Neural progenitor cell (in vitro differentiated cells): ENCODE measurements around the gene EDC3. TPM values are rescaled to one million over a fixed set of nuclear protein-coding genes. Genes with fewer than 3 reads are reported as not detected.

Experiments
- DNase-seq: peaks from one replicate; pipeline ENCODE4 v3.0.0-alpha.2; 2016; ENCODE audit warnings: low spot score
- H2AFZ ChIP-seq: fragments of 200-600 bp; sonication (generic); replicated peaks from 2 replicates; pipeline ENCODE4 v1.6.1; 2016; ENCODE audit warnings: antibody characterized with exemption
- H3F3A ChIP-seq: fragments of 200-600 bp; sonication (generic); 2 replicates; pipeline ENCODE4 v1.6.1; 2016; ENCODE audit warnings: antibody characterized with exemption, low read depth
- H3K27ac ChIP-seq: fragments of 200-600 bp; sonication (generic); 2 replicates; pipeline ENCODE4 v1.5.1; 2016; ENCODE audit warnings: mild to moderate bottlenecking
- H3K27me3 ChIP-seq: fragments of 200-600 bp; sonication (generic); 2 replicates; pipeline ENCODE4 v1.6.1; 2016; ENCODE audit warnings: mild to moderate bottlenecking, moderate library complexity
- H3K36me3 ChIP-seq: fragments of 200-600 bp; sonication (generic); 2 replicates; pipeline ENCODE4 v1.5.1; 2016
- H3K4me1 ChIP-seq: fragments of 200-600 bp; sonication (generic); 2 replicates; pipeline ENCODE4 v1.6.1; 2016; ENCODE audit warnings: mixed run types
- H3K4me2 ChIP-seq: fragments of 200-600 bp; sonication (generic); 2 replicates; pipeline ENCODE4 v1.6.1; 2016
- H3K4me3 ChIP-seq: fragments of 200-600 bp; sonication (generic); 2 replicates; pipeline ENCODE4 v1.5.1; 2016
- H3K79me2 ChIP-seq: fragments of 200-600 bp; sonication (generic); 2 replicates; pipeline ENCODE4 v1.6.1; 2016; ENCODE audit warnings: low read depth
- H3K9ac ChIP-seq: fragments of 200-600 bp; sonication (generic); 2 replicates; pipeline ENCODE4 v1.6.1; 2016
- H3K9me3 ChIP-seq: fragments of 200-600 bp; sonication (generic); 2 replicates; pipeline ENCODE4 v1.5.1; 2016; ENCODE audit warnings: low read depth
- H4K20me1 ChIP-seq: fragments of 200-600 bp; sonication (generic); 2 replicates; pipeline ENCODE4 v1.6.1; 2016; ENCODE audit warnings: low read depth
- H3K27ac Mint-ChIP-seq: 3 replicates; pipeline ENCODE4 v1.8.0; 2021; ENCODE audit warnings: mixed read lengths
- H3K27me3 Mint-ChIP-seq: 2 replicates; pipeline ENCODE4 v1.8.0; 2022; ENCODE audit warnings: low read depth, mild to moderate bottlenecking, inconsistent platforms, moderate library complexity, mixed read lengths; ENCODE audit not compliant: insufficient read depth
- H3K36me3 Mint-ChIP-seq: 3 replicates; pipeline ENCODE4 v1.8.0; 2021; ENCODE audit warnings: mixed read lengths
- H3K4me1 Mint-ChIP-seq: 3 replicates; pipeline ENCODE4 v1.8.0; 2021; ENCODE audit warnings: mixed read lengths
- H3K4me3 Mint-ChIP-seq: 3 replicates; pipeline ENCODE4 v1.8.0; 2021; ENCODE audit warnings: mild to moderate bottlenecking, moderate library complexity, mixed read lengths
- H3K9me3 Mint-ChIP-seq: 3 replicates; pipeline ENCODE4 v1.8.0; 2020; ENCODE audit warnings: mixed read lengths
- EZH2 ChIP-seq: fragments of 200-600 bp; sonication (generic); IDR thresholded peaks from 2 replicates; pipeline ENCODE4 v1.6.1; 2017; ENCODE audit warnings: antibody characterized with exemption, mild to moderate bottlenecking, moderate library complexity
- EZH2phosphoT487 ChIP-seq: fragments of 200-600 bp; sonication (generic); IDR thresholded peaks from 2 replicates; pipeline ENCODE4 v1.6.1; 2017; ENCODE audit warnings: antibody characterized with exemption
- total RNA-seq: library from RNA; depleted of rRNA; stranded (reverse); fragments of >200 nt; gene quantifications from 2 replicates; pipeline ENCODE4 v1.2.3, GENCODE V29; 2015; ENCODE audit warnings: low replicate concordance
- TF ChIP-seq, protein P1 (sequence below): fragments of 200-600 bp; sonication (generic); IDR thresholded peaks from 2 replicates; pipeline ENCODE4 v1.5.1; 2017; ENCODE audit warnings: antibody characterized with exemption, mild to moderate bottlenecking

The EDC3 gene
- total RNA-seq, 1 donor from 2014 or later = 24.4 TPM

DNA sequence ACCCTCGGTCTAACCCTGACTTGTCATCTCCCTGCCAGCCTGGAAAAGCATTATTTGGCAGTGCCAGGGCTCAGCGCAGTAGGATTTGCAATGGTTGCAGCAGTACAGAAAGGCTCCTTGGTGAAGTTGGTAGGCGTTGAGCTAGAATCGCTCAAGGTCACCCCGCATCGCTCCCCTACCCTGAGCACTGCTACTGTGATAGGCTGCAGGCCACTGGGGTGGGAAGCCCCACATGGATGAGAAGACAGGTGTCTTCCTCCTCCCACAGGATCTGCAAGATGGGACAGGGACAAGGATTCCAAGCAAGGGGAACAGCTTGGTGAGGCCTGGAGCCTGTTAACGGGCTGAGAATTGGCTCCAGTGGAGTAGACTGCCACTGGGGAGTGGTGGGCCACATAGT, 69.5 kb downstream of the EDC3 start:
- Mint-ChIP-seq H3K4me1 (no peaks in the 10 kb centered on the region), H3K27ac (no peak overlapping the region), H3K36me3 (peaks cover 33% of the 10 kb centered on the region), H3K9me3 (no peaks in the 10 kb centered on the region), H3K27me3 (peaks cover 9% of the 10 kb centered on the region), H3K4me3 (no peak overlapping the region)
- Histone ChIP-seq H4K20me1 (peaks cover 43% of the 10 kb centered on the region), H3K4me1 (no peaks in the 10 kb centered on the region), H3F3A (no peaks in the 10 kb centered on the region), H2AFZ (no peak overlapping the region), H3K79me2 (peaks cover 14% of the 10 kb centered on the region), H3K36me3 (no peaks in the 10 kb centered on the region), H3K4me2 (no peak overlapping the region), H3K9me3 (no peaks in the 10 kb centered on the region), H3K4me3 (no peak overlapping the region), H3K27ac (no peak overlapping the region), H3K27me3 (no peaks in the 10 kb centered on the region), H3K9ac (no peak overlapping the region)
- DNase-seq = no peak
- TF ChIP-seq EZH2 (no peak), EZH2phosphoT487 (no peak)
- TF ChIP-seq, protein P1, sequence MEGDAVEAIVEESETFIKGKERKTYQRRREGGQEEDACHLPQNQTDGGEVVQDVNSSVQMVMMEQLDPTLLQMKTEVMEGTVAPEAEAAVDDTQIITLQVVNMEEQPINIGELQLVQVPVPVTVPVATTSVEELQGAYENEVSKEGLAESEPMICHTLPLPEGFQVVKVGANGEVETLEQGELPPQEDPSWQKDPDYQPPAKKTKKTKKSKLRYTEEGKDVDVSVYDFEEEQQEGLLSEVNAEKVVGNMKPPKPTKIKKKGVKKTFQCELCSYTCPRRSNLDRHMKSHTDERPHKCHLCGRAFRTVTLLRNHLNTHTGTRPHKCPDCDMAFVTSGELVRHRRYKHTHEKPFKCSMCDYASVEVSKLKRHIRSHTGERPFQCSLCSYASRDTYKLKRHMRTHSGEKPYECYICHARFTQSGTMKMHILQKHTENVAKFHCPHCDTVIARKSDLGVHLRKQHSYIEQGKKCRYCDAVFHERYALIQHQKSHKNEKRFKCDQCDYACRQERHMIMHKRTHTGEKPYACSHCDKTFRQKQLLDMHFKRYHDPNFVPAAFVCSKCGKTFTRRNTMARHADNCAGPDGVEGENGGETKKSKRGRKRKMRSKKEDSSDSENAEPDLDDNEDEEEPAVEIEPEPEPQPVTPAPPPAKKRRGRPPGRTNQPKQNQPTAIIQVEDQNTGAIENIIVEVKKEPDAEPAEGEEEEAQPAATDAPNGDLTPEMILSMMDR = no peak

- TF ChIP-seq EZH2 (no peak), EZH2phosphoT487 (no peak)
- TF ChIP-seq, protein P1 = no peak
- Histone ChIP-seq H3K4me2 (no peak overlapping the region), H3K27ac (no peak overlapping the region), H3K36me3 (no peaks in the 10 kb centered on the region), H3K4me1 (no peaks in the 10 kb centered on the region), H2AFZ (no peak overlapping the region), H3F3A (peaks cover 3% of the 10 kb centered on the region), H3K79me2 (peaks cover 17% of the 10 kb centered on the region), H3K9me3 (no peaks in the 10 kb centered on the region), H3K27me3 (no peaks in the 10 kb centered on the region), H4K20me1 (peaks cover 43% of the 10 kb centered on the region), H3K9ac (no peak overlapping the region), H3K4me3 (no peak overlapping the region)
- Mint-ChIP-seq H3K27me3 (peaks cover 9% of the 10 kb centered on the region), H3K36me3 (peaks cover 38% of the 10 kb centered on the region), H3K27ac (no peak overlapping the region), H3K4me1 (no peaks in the 10 kb centered on the region), H3K9me3 (no peaks in the 10 kb centered on the region), H3K4me3 (no peak overlapping the region)
- DNase-seq = no peak
These were observed 70.1 kb downstream of the EDC3 start for GRCh38 chr15:74625693-74626092.

GRCh38 chr15:74624020-74624602, 71.7 kb downstream of the EDC3 start:
- no peaks in the 10 kb centered on the region for H3K27me3 ChIP-seq
- H3K27ac Mint-ChIP-seq = no peak overlapping the region
- no peak overlapping the region for H3K4me2 ChIP-seq
- no peaks in the 10 kb centered on the region for H3K9me3 ChIP-seq
- TF ChIP-seq, protein P1 = no peak
- DNase-seq = no peak
- no peak overlapping the region for H3K4me3 Mint-ChIP-seq
- peaks cover 9% of the 10 kb centered on the region for H3F3A ChIP-seq
- no peak overlapping the region for H3K4me3 ChIP-seq
- H2AFZ ChIP-seq = no peak overlapping the region
- peaks cover 44% of the 10 kb centered on the region for H3K36me3 Mint-ChIP-seq
- no peaks in the 10 kb centered on the region for H3K36me3 ChIP-seq
- H3K9me3 Mint-ChIP-seq = no peaks in the 10 kb centered on the region
- H3K27ac ChIP-seq = no peak overlapping the region
- peaks cover 10% of the 10 kb centered on the region for H3K27me3 Mint-ChIP-seq
- H3K9ac ChIP-seq = no peak overlapping the region
- H4K20me1 ChIP-seq = peaks cover 52% of the 10 kb centered on the region
- no peaks in the 10 kb centered on the region for H3K4me1 Mint-ChIP-seq
- no peaks in the 10 kb centered on the region for H3K4me1 ChIP-seq
- H3K79me2 ChIP-seq = peaks cover 18% of the 10 kb centered on the region
